NCI-H510A (cell line): Measurements from ENCODE around the gene RELL2.
A peak's percentile ranks its signal among the peaks of the same experiment; 100 is the strongest.

Source experiments
- DNase-seq: peaks from one replicate; lab custom pipeline; 2025; lab: John Stamatoyannopoulos, UW

Gene RELL2

DNA sequence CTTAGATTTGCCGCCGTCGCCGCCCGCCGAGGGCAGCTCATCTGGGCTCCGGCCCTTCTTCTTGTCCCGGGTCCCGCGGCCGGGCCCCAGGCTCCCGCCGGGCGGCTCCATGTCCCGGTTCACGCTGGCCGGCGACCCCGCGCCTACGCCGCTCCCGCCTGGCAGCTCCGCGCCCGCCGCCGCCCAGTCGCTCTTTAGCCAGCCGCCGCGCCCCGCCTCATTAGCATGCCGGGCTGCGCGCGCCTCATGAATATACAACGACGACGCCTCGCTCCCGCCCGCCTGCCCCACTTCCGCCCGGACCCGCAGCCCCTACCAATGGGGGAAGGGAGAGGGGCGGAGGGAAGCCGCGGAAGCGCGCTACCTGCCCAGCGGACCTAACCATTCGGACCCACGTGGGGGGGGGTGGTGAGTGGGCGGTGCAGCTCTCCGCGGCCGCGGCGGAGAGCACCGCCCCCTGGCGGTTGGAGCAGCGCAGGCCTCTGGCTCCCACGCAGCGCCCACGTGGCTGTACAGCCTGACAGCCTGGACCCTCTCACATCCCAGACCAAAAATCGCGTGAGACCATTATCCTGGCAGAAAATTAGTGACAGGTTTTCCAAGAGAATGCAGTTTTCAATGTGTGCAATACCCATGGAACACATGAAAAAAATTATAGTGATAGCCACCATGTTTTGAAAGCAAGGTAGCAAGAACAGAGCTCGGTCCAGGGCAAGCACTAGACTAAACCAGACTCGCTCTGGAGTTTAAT lies 17.8 kb upstream of the RELL2 start, which contains the start of gene DIAPH1:
Gene DIAPH1, minus strand, starts transcription at position 197 of the 751 bp plus-strand sequence. Its CDS starts 86 bp downstream, at position 111.
- peak; percentile 91 for DNase-seq

DNA sequence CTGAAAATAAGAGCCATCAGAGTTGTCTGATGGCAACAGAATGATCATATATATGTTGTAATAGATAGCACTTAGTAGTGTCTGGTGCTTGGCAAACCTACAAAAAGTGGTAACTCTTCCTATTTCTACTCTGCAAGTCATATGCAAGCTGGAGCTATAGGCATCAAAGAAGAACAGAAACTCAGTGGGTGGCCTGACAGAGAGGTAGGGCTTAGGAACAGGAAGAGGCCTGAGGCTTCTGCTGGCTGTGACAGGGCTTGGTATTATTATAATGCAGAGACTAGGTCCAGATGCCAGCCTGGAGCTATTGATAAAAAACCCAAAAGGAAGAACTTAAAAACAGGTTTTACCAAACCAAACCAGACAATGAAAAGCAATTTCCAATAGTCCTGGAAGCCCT lies 13.6 kb upstream of the RELL2 start:
- no peak for DNase-seq

DNA sequence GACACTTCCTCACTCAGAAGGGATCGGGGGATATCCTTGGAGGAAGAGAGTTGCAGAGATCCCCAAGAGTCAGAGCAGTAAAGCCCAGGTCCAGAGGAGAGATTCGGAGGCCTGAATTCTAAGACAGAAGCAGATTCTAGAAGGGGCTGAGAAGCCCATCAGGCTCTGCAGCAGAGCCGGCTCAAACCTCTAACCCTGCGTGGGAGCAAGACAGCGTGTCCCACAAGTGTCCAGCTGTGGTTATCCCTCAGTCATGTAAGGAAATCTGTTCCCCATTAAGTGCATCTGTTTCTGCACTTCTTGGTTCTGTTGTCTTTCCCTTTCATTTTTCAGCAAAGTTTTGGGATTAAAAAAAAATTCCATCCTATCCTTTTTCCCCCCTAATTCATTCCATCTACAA lies 13.2 kb upstream of the RELL2 start:
- no peak for DNase-seq

DNA sequence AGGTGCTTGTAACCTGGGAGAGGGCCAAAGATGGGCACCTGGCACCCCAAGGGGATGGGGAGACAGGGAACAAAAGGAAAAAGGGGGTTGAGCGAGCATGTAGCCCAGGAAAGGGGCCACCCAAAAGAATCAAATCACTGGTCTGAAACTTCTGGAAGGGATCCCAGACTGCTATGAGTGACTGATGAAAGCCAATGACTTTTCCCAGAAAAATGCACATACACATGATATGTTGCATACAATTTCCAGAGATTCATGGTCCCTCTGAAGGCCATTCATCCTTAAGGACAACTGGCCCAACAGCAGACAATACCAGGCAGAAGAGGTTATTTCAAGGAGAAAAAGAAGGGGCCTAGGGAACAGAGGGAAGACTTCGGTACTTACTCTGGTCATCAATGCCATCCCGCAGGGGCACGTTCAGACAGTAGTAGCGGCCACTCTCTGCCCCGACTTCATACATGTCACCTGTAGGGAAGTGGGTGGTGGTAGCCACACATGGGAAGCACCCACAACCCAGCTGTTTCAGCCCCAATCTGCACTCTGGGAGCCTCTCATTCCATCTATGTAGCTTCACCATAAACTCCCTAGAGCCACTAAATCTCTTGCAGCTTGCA lies 8.5 kb upstream of the RELL2 start:
- DNase-seq: no peak

DNA sequence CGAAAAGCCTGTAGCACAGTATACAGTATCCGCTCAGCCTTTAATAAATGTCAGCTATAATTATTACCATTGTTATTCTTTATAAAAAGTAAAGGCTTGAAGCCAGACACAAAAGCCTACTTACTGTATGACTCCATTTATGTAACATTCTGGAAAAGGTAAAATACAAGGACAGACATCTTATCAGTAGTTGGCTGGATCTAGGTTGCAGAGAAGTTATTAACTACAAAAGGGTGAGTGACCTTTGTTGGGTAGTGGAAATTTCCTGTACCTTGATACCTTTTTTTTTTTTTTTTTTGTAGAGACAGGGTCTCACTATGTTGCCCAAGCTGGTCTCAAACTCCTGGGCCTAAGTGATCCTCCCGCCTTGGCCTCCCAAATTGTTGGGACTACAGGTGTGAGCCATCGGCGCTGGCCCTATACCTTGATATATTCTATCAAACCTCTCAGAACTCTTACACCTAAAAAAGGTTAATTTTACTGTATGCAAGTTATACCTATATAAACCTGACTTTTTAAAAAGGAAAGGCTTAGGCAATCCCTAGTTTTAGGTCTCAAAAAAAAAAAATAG lies 6.1 kb upstream of the RELL2 start:
- DNase-seq: no peak

DNA sequence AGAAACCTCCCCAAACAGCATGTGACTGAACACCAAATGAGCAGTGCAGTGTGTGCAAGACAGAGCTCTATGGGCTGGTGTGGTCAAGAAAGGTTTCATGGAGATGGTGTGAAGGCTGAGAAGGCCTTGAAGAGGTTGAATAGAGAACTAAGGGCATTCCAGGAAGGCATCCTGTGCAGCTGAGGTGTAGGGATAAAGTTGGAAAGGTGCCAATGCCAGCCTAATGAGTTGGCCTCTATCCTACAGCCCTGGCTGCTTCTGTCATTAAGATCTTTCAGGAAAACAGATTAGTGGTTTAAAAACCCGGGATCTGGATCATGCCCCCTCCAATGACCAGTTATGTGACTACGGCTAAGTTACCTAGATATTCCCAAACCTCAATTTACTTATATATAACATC lies 4.1 kb upstream of the RELL2 start:
- no peak for DNase-seq

DNA sequence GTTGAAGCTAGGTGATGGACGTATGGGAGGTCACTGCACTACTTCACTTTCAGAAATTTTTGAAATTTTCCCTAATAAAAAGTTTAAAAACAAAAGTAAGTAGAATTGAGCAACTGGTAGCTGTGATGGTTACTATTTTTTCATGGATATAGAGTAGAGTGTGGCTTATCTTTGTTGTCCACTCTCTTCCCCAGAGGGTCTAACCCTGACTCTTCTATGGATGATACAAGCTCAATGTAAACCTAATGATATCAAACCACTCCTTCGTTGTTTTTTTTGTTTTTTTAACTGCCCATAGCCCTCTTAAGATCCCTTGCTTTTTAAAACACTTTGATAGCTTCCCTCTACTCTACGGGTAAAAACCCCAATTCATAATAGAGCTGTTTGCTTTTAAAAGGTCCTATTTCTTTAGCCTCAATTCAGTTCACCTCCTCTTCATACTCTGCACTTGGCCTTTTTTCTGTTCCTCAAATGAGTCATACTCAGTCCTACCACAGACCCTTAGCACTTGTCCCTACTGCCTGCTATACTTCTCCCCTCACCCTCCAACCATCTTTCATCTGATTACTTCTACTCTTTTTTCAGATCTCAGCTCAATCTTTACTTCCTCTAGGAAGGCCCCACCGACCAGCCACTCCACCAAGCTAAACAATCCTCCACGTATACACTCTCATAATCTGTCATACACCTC lies 2.8 kb upstream of the RELL2 start:
- no peak for DNase-seq

DNA sequence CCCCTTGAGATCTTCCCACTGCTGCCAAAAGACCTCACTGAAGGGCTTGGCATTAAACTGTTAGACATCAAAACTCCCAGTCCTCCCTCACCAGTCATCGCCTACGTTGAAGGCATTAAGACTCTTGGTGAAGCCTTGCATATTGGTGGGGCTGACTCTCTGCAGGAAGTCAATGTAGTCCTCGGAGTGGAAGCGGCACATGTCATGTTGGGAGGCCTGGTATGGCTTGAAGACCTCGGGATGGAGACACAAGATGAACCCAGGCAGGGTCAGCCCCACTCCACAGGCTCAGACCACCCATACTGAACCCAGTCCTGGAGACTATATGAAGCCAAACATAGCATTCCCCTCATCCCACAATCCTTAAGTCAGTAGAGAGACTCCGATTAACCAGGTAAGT lies 2.1 kb upstream of the RELL2 start:
- no peak for DNase-seq

DNA sequence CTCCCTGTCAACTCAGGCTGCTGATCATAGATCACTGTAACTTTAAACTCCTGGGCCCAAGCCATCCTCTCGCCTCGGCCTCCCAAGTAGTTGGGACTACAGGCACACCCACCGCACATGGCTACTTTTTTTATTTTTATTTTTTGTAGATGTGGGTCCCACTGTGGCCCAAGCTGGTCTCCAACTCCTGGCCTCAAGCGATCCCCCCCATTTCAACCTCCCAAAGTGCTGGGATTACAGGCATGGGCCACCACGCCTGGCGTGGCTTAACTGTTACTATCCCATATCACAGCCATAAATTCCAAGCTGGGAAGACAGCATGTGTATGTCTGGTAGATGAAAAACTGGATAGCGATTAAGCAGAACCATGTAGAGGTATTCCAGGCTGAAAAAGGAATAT lies 1.2 kb upstream of the RELL2 start:
- DNase-seq: no peak

DNA sequence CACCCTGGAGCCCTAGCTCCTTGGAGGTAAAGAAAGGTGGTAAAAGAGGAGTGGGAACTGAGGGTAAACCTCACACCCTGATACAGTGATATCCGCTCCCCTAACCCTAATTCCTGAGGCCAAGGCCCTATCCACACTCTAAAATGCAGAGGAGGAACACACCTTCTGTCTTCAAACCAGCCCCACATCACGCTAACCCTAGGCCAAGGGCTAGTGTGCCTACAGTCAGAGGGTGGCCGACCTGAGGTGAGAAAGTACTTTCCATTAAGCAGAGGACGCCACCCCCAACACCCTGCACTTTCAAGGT lies 738 bp upstream of the RELL2 start:
- no peak for DNase-seq

DNA sequence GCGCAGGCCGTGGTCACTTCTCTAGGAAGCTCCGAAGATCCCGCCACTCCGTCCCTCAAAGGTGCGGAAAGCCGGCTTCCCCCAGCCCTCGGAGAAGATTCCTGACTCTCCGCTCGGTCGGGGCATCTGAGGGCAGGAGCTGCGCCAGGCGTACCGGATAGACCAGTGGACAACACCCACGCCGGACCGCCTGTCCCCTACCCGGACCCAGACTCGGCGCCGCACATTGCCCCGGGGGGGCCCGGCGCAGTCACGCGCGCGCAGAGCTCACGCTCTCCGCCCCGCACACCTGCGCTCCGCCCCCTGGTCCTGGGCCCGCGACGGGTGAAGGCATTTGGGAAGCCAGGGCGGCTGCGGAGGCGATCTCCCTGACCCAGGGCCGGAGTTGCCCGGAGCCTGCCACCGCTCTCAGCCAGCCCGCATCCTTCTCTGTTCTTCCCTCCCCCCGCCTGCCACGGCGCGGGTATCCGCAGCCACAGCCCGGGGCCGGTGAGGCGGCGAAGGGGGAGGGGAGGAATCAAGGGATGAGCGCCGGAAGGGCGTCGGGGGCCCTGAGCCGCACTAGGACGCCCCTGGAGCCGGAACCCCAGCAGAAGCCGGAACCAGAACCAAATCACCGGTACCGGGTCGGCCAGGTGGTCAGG lies 448 bp downstream of the RELL2 start:
- DNase-seq: no peak

DNA sequence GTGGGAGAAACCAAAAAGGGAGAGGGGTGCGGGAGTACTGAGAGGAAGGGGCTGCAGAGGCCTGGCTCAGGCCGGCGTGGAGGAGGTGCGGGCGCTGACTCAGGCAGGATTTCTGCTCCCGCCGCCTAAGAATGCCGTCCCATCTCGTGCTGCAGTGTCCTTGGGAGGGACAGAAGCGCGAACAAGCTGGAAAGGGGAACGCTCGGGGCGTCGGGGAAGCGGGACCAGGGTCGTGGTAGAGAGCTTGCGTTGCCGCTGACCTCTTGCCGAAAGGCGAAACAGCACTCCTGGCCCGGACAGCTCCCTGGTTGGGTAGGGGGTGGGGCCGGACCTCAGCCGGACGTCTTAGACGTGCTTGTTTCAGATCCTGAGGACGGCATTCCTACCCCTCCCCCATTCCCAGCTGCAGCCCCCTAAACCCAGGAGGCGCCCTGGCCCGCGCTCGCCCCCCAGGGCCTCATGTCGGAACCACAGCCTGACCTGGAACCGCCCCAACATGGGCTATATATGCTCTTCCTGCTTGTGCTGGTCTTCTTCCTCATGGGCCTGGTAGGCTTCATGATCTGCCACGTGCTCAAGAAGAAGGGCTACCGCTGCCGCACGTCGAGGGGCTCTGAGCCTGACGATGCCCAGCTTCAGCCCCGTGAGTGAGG lies 1.1 kb downstream of the RELL2 start:
- DNase-seq: no peak

DNA sequence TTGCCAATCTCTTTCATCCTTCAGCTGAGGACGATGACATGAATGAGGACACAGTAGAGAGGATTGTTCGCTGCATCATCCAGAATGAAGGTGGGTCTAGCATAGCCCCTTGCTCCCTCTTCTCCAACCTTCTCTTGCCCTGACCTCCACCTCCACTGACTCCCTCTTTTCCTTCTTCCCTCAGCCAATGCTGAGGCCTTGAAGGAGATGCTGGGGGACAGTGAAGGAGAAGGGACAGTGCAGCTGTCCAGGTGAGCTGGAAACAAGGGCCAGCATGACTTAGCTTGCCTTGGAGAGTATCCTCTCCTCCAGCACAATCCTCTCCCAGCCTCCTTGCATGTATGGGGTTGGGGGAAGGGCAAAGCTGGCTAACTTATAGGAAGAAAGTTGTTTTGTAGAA lies 2.0 kb downstream of the RELL2 start:
- no peak for DNase-seq

DNA sequence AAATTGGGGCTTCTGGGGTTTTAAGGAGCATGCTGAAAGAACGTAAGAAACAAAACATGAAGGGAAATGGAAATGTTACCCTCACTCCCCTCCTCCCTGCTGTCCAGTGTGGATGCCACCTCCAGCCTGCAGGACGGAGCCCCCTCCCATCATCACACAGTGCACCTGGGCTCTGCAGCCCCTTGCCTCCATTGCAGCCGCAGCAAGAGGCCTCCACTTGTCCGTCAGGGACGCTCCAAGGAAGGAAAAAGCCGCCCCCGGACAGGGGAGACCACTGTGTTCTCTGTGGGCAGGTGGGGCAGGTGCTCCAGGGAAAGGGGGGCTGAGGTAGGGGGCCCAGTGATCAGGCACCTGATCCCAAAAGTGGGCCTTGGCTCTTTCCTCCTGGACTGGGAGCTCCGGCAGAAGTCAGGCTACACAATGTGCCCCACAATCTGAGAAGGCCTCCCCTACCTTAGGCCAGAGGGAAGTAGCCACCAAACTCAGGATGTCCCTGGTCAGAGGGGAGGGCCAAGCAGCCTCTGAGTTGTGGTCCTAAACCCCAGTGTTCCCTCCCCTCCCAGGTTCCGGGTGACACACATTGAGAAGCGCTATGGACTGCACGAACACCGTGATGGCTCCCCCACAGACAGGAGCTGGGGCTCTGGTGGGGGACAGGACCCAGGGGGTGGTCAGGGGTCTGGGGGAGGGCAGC lies 2.7 kb downstream of the RELL2 start:
- DNase-seq: no peak

DNA sequence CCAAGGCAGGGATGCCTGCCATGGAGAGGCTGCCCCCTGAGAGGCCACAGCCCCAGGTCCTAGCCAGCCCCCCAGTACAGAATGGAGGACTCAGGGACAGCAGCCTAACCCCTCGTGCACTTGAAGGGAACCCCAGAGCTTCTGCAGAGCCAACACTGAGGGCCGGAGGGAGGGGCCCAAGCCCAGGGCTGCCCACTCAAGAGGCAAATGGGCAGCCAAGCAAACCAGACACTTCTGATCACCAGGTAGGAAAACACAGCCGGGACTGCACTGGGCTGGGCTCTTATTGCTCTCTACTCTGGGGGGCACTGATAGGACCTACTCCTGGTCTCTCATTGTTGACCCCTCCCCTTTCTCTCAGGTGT lies 3.2 kb downstream of the RELL2 start:
- DNase-seq: no peak

DNA sequence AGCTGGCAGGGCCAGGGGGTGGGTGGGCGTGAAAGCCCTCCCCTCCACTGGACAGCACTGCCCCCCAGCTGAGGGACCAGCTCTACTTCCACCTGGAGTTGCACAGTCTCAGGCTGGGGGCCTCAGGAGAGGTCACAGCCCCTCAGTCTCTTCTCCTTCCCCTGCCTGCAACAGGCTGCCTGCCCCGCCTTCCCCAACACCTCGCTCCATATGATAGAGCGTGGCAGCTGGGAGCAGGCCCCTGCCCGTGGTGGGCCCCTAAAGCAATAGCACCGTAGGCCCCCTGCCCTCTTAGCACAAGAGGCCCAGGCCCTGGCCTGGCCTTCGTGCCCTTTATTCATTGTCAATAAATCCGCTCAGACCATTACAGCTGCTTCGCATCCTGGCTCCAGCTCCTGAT lies 3.9 kb downstream of the RELL2 start:
- DNase-seq: no peak

DNA sequence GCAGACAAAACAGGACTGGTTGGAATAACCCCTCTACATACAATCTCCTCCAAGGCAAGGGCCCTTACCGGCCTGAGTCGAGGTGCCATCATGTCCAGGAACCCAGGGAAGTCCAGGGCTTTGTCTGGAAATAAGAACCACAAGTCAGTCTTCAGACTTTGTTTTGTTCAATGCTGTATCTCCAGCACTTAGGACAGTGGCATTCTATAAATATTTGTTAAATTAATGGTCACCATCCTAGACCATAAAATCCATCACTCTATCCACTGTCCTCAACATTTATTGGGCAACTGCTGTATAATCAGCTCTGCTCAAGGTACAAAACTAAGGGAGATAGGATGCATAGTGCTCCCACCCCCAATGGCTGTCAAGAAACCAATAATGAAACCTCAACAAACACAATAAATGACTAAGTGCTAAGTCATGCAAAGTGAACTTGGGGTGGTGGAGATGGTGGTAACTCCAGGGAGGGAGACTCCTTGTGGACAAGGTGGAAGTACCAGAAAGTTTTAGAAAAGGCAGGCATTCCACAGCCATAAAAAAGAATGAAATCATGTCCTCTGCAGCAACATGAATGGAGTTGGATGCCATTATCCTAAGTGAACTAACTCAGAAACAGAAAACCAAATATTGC lies 5.0 kb downstream of the RELL2 start:
- DNase-seq: no peak

DNA sequence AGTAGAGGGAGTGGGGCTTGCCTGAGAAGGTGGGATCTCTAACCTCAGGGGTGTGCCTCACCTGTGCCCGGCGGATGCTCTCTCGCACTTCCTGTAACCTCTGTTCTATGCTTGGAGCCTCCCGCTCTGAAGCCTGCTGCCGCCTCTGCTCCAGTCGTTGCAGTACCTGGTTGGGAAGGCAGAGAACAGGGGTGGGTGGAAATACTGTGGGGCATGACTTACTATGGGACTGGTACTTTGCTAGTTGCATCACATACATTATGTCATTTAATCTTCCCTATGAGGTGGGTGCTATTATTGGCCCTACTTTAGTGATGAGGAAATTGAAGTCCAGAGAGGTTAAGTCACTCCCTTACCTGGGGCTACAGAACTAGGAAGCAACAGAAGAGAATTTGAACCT lies 9.2 kb downstream of the RELL2 start:
- no peak for DNase-seq

DNA sequence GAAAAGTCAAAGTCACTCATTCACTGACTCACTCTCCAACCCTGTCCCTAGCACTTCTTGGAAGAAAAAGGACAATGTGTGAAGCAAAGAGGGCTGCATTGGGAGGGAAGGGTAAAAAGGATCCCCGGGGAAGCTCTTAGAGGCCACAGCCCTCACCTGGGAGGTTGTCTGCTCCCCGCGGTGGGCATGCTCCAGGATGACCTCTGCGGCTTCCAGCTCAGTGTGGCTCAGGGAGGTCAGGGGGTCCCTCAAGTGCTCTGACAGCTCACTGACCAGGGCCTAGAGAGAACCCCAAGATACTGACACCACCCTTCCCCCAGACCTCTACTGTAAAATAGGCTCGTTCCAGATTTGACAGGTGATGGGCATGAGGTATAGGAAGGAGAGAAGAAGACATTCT lies 10.4 kb downstream of the RELL2 start:
- DNase-seq: no peak

DNA sequence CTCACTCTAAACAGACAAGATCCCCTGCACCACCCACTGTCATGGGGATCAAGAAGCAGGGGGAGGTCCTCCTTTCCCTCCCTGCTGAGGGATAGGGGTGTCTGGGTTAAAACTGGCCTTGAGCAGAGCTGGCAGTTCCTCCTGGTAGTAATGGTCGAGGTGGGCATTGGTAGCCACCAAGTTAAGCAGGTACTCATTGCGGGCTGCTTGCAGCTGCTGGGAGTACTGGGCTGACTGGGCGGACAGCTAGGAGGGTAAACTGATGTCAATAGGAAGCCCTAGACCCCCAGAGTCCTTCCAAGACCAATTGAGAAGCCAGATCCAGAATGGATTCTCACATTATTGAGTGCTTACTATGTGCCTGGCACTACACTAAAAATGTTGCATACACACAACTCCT lies 11.1 kb downstream of the RELL2 start:
- DNase-seq: no peak

DNA sequence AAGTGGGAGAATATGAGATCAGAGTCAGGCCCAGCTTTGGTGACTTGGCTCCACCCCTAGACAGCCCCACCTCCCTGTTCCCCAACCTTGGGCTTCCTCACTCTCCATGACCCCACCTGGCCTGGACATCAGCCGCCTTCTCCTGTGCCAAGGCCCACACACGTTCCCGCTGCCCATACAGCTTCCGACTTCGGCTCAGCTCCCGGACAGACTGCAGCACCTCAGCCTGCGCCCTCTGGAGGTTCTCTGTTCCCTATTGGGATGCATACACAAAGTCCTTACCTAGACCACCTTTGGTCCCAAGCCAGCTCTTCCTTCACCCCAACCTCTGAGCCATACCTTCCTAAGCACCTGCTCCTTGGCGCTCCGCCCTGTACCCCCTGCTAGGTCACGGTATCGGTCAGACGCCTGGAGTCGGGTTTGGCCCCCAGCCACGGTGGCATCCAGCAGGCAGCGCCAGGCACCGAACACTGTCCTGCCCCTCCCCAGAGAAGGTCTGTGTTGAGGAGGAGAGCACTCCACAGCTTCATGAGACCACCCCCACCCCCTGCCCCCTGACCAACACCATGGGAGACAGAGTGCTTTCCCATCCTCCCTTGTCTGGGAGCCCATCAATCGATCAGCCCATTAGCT lies 12.4 kb downstream of the RELL2 start:
- DNase-seq: no peak
